ENCODE data around the gene PROC.

GRCh38 chr2:127417406-127417805 lies 821 bp upstream of the PROC start:
- TF ChIP-seq, protein P1, sequence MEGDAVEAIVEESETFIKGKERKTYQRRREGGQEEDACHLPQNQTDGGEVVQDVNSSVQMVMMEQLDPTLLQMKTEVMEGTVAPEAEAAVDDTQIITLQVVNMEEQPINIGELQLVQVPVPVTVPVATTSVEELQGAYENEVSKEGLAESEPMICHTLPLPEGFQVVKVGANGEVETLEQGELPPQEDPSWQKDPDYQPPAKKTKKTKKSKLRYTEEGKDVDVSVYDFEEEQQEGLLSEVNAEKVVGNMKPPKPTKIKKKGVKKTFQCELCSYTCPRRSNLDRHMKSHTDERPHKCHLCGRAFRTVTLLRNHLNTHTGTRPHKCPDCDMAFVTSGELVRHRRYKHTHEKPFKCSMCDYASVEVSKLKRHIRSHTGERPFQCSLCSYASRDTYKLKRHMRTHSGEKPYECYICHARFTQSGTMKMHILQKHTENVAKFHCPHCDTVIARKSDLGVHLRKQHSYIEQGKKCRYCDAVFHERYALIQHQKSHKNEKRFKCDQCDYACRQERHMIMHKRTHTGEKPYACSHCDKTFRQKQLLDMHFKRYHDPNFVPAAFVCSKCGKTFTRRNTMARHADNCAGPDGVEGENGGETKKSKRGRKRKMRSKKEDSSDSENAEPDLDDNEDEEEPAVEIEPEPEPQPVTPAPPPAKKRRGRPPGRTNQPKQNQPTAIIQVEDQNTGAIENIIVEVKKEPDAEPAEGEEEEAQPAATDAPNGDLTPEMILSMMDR (conservative IDR thresholded peaks at IDR 0.05; ENCODE audit: low read length) = no peak
- no peak for TF ChIP-seq EZH2phosphoT487 (IDR thresholded peaks at IDR 0.05; ENCODE audit: borderline replicate concordance, low read depth, low read length)
